MM.1S (cell line): ENCODE results near the gene GMPR.
"Not testable (repeated sequence)": the region's sequence is repeated elsewhere in the genome, so short reads cannot be mapped to it uniquely, and the experiment has no call there.

ENCODE experiments used
- EZH2phosphoT487 ChIP-seq: fragments of 300-600 bp; sonication (generic); IDR thresholded peaks from 2 replicates; pipeline ENCODE4 v1.6.1; 2018; ENCODE audit warnings: antibody characterized with exemption, low read length
- TF ChIP-seq, protein P1 (sequence below): fragments of 300-600 bp; sonication (generic); IDR thresholded peaks from 2 replicates; pipeline ENCODE4 v1.5.1; 2016; ENCODE audit warnings: antibody characterized with exemption, low read length, mixed read lengths

DNA sequence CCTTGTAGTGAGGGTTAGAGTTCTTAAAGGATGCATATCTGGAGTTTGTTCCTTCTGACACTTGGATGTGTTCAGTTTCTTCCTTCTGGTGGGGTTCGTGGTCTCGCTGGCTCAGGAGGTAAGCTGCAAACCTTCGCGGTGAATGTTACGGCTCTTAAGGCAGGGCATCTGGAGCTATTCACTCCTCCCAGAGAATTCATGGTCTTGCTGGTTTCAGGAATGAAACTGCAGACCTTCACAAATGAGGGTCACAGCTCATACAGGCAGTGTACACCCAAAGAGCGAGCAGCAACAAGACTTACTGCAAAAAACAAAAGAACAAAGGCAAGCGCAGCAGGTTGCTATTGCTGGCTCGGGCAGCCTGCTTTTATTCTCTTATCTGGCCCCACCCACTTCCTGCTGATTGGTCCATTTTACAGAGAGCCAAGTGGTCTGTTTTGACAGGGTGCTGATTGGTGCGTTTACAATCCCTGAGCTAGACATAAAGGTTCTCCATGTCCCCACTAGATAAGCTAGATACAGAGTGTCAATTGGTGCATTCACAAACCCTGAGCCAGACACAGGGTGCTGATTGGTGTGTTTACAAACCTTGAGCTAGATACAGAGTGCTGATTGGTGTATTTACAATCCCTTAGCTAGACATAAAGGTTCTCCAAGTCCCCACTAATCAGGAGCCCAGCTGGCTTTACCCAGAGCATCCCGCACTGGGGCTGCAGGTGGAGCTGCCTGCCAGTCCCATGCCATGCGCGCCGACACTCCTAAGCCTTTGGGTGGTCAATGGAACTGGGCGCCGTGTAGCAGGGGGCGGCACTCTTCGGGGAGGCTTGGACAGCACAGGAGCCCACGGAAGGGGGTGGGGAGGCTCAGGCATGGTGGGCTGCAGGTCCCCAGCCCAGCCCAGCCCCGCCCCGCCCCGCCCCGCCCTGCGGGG lies 12.0 kb upstream of the GMPR start:
- TF ChIP-seq, protein P1, sequence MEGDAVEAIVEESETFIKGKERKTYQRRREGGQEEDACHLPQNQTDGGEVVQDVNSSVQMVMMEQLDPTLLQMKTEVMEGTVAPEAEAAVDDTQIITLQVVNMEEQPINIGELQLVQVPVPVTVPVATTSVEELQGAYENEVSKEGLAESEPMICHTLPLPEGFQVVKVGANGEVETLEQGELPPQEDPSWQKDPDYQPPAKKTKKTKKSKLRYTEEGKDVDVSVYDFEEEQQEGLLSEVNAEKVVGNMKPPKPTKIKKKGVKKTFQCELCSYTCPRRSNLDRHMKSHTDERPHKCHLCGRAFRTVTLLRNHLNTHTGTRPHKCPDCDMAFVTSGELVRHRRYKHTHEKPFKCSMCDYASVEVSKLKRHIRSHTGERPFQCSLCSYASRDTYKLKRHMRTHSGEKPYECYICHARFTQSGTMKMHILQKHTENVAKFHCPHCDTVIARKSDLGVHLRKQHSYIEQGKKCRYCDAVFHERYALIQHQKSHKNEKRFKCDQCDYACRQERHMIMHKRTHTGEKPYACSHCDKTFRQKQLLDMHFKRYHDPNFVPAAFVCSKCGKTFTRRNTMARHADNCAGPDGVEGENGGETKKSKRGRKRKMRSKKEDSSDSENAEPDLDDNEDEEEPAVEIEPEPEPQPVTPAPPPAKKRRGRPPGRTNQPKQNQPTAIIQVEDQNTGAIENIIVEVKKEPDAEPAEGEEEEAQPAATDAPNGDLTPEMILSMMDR: not testable (repeated sequence)
- TF ChIP-seq EZH2phosphoT487: not testable (repeated sequence)
